WTC11 (cell line): ENCODE measurements around the gene MEIOSIN.

Experiments
- CREM ChIP-seq: sonication (generic); formaldehyde crosslinking; IDR thresholded peaks from 2 replicates; pipeline ENCODE4 v1.8.1; 2022; ENCODE audit warnings: mild to moderate bottlenecking, missing genetic modification reagents, moderate library complexity
- ETV6 ChIP-seq: sonication (generic); formaldehyde crosslinking; IDR thresholded peaks from 2 replicates; pipeline ENCODE4 v1.8.1; 2022; ENCODE audit warnings: mild to moderate bottlenecking, missing genetic modification reagents
- FOXK1 ChIP-seq: sonication (generic); formaldehyde crosslinking; IDR thresholded peaks from 2 replicates; pipeline ENCODE4 v1.8.0; 2022; ENCODE audit warnings: mild to moderate bottlenecking, moderate library complexity, missing genetic modification reagents
- SMAD4 ChIP-seq: sonication (generic); formaldehyde crosslinking; IDR thresholded peaks from 2 replicates; pipeline ENCODE4 v1.8.0; 2022; ENCODE audit warnings: mild to moderate bottlenecking, missing genetic modification reagents
- TCF7 ChIP-seq: sonication (generic); formaldehyde crosslinking; IDR thresholded peaks from 2 replicates; pipeline ENCODE4 v1.8.0; 2022; ENCODE audit warnings: mild to moderate bottlenecking, low read depth, missing genetic modification reagents, moderate library complexity
- ZNF671 ChIP-seq: fragments of 250-450 bp; sonication (Bioruptor Pico); IDR thresholded peaks from 2 replicates; pipeline ENCODE4 v1.8.0; 2021; ENCODE audit warnings: mild to moderate bottlenecking
- TF ChIP-seq, protein P1 (sequence below): fragments of 200-600 bp; IDR thresholded peaks from 2 replicates; pipeline ENCODE4 v1.8.0; 2022; ENCODE audit warnings: antibody characterized with exemption
- TF ChIP-seq, protein P2 (sequence below): sonication (generic); formaldehyde crosslinking; IDR thresholded peaks from 2 replicates; pipeline ENCODE4 v1.8.0; 2022; ENCODE audit warnings: mild to moderate bottlenecking, missing genetic modification reagents
- TF ChIP-seq, protein P3 (sequence below): sonication (generic); formaldehyde crosslinking; conservative IDR thresholded peaks from 2 replicates; pipeline ENCODE4 v1.8.1; 2022; ENCODE audit warnings: mild to moderate bottlenecking, missing genetic modification reagents

DNA sequence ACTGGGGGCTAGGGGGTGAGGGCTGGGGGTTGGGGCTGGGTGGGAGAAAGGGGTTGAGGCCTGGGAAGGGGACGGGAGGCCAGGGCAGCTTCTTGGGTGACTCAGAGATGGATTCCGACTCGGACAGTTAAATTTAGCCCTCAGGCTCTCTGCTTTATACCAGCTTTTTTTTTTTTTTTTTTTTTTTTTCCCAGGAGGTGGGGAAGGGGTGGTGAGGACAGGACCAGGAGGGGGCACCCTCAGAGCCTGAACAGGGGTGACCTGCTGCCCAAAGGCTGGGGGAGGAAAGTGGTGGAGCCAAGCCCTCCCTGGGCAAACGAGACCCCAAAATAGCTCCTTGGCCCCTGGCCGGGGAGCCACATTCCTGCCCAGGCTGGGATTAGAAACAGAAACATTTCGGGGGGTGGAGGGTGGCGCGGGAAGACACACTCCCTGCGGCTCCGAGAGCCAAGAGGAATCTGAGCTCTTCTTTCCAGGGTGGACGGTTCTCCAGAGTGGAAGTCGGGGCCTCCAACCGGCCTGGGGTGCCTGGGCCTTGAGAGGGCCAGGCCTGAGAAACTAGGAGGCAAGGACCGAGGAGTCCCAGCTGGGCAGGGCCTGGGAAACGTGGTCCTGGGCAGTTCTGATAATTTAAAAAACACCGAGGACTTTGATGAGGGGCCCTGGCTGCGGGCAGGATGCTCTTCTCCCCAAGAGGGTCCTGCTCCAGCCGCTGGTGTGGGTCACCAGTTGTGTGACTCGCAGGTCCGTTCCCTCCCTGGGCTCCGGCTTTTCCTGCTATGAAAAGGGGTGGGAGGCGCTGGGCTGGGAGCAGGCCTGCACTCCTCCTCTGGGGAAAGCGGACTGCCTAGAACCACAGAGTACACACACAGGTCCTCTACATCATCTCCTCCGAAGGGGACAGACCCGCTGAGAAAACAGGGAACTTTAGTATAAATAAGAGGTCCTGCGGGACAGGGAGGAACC is 49.9 kb downstream of the MEIOSIN start:
- TF ChIP-seq ZNF671 (no peak), FOXK1 (CRISPR knock-in tag) (no peak), ETV6 (CRISPR knock-in tag) (no peak), TCF7 (no peak), CREM (CRISPR knock-in tag) (no peak), SMAD4 (CRISPR knock-in tag) (no peak)
- TF ChIP-seq, protein P1, sequence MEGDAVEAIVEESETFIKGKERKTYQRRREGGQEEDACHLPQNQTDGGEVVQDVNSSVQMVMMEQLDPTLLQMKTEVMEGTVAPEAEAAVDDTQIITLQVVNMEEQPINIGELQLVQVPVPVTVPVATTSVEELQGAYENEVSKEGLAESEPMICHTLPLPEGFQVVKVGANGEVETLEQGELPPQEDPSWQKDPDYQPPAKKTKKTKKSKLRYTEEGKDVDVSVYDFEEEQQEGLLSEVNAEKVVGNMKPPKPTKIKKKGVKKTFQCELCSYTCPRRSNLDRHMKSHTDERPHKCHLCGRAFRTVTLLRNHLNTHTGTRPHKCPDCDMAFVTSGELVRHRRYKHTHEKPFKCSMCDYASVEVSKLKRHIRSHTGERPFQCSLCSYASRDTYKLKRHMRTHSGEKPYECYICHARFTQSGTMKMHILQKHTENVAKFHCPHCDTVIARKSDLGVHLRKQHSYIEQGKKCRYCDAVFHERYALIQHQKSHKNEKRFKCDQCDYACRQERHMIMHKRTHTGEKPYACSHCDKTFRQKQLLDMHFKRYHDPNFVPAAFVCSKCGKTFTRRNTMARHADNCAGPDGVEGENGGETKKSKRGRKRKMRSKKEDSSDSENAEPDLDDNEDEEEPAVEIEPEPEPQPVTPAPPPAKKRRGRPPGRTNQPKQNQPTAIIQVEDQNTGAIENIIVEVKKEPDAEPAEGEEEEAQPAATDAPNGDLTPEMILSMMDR, result no peak
- TF ChIP-seq, protein P2, sequence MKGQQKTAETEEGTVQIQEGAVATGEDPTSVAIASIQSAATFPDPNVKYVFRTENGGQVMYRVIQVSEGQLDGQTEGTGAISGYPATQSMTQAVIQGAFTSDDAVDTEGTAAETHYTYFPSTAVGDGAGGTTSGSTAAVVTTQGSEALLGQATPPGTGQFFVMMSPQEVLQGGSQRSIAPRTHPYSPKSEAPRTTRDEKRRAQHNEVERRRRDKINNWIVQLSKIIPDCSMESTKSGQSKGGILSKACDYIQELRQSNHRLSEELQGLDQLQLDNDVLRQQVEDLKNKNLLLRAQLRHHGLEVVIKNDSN, result no peak
- TF ChIP-seq, protein P3, sequence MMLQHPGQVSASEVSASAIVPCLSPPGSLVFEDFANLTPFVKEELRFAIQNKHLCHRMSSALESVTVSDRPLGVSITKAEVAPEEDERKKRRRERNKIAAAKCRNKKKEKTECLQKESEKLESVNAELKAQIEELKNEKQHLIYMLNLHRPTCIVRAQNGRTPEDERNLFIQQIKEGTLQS, result no peak
